Testis (tissue), 2 donors: ENCODE data around the gene HNRNPL.
"Not testable (repeated sequence)": the region's sequence is repeated elsewhere in the genome, so short reads cannot be mapped to it uniquely, and the experiment has no call there.

Source experiments
- POLR2A ChIP-seq: fragments of 450-650 bp; IDR thresholded peaks from one replicate; pipeline ENCODE4 v1.6.1; 2017; ENCODE audit warnings: antibody characterized with exemption, mild to moderate bottlenecking, moderate library complexity
- TF ChIP-seq, protein P1 (sequence below), 3 experiments: fragments of 450-650 bp in 2 of 3; fragments of 200-600 bp in 1 of 3; sonication (generic) in 1 of 3; IDR thresholded peaks; one replicate each; pipeline ENCODE4 v1.5.1; 2016 to 2019; ENCODE audit warnings: antibody characterized with exemption in 3 of 3, mild to moderate bottlenecking in 2 of 3, moderate library complexity in 1 of 3

DNA sequence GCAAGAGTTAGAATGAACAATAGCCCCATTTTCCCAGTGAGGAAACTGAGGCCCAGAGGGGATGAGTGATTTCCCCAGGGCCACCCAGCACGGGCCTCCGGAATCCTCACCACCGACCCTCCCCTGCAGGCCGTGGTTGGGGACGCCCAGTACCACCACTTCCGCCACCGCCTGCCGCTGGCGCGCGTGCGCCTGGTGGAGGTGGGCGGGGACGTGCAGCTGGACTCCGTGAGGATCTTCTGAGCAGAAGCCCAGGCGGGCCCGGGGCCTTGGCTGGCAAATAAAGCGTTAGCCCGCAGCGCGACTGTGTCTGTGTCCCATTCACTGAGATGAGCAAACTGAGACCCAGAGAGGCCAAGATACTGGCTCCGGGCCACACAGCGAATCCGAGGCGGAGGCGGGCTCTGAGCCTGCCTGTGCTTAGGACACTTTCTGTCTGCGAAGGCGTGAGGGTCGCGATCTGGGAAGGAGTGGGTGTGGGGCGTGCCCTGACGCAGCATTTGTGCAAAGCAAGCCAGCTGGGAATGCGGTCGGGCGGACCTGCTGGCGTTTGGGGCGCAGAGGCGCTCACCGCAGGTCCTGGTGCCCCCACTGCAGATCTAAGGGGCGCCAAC lies 58.2 kb downstream of the HNRNPL start:
- not testable (repeated sequence) for TF ChIP-seq POLR2A
- TF ChIP-seq, protein P1, sequence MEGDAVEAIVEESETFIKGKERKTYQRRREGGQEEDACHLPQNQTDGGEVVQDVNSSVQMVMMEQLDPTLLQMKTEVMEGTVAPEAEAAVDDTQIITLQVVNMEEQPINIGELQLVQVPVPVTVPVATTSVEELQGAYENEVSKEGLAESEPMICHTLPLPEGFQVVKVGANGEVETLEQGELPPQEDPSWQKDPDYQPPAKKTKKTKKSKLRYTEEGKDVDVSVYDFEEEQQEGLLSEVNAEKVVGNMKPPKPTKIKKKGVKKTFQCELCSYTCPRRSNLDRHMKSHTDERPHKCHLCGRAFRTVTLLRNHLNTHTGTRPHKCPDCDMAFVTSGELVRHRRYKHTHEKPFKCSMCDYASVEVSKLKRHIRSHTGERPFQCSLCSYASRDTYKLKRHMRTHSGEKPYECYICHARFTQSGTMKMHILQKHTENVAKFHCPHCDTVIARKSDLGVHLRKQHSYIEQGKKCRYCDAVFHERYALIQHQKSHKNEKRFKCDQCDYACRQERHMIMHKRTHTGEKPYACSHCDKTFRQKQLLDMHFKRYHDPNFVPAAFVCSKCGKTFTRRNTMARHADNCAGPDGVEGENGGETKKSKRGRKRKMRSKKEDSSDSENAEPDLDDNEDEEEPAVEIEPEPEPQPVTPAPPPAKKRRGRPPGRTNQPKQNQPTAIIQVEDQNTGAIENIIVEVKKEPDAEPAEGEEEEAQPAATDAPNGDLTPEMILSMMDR (IDR thresholded peaks at IDR 0.05), result not testable (repeated sequence)
